ENCODE measurements around the gene GSC2. TPM values are rescaled to one million over a fixed set of nuclear protein-coding genes. Genes with fewer than 3 reads are reported as not detected.

GSC2 gene
- total and polyA plus RNA-seq, 2 of the 8 experiments (the other 6 are each of a cell fraction or from before 2014, with no cell fraction given), result 0.17 to 0.48 TPM

DNA sequence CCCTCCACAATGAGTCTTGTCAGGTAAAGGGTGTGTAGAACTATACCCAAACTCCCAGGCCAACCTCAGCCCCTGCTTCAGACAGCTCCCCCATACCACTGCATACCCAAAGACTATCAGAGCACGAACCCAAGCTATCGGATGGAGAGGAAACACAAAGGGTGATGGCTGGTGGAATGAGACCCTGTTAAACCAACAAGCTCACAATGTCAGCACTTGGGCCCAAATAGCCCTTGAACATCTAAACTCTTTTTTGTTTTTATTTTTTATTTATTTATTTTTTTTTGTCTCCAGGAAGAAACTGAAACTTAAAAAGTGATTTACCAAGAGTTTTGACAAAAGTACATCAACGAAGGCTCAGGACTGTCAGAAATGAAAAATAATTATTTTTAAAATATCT lies 38.5 kb downstream of the GSC2 start:
- H2BK20ac ChIP-seq (ENCODE audit: low read length), result peak overlapping the region; percentile 82; the same call in 1 of the 2 replicates
- TF ChIP-seq CBX8 (IDR thresholded peaks at IDR 0.05; ENCODE audit: borderline replicate concordance, low read depth, low read length), result no peak
- TF ChIP-seq, protein P1, sequence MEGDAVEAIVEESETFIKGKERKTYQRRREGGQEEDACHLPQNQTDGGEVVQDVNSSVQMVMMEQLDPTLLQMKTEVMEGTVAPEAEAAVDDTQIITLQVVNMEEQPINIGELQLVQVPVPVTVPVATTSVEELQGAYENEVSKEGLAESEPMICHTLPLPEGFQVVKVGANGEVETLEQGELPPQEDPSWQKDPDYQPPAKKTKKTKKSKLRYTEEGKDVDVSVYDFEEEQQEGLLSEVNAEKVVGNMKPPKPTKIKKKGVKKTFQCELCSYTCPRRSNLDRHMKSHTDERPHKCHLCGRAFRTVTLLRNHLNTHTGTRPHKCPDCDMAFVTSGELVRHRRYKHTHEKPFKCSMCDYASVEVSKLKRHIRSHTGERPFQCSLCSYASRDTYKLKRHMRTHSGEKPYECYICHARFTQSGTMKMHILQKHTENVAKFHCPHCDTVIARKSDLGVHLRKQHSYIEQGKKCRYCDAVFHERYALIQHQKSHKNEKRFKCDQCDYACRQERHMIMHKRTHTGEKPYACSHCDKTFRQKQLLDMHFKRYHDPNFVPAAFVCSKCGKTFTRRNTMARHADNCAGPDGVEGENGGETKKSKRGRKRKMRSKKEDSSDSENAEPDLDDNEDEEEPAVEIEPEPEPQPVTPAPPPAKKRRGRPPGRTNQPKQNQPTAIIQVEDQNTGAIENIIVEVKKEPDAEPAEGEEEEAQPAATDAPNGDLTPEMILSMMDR (IDR thresholded peaks at IDR 0.05; ENCODE audit: control extremely low read depth in 1 of 3, insufficient read depth in 1 of 3, low read depth in 1 of 3, low read length in 3 of 3), result no peak
- TF ChIP-seq RBBP5 (IDR thresholded peaks at IDR 0.05; ENCODE audit: borderline replicate concordance, low read depth, low read length), result no peak
- no peak for TF ChIP-seq KDM1A (IDR thresholded peaks at IDR 0.05; ENCODE audit: borderline replicate concordance, low read length)
- no peak for TF ChIP-seq SUZ12 (IDR thresholded peaks at IDR 0.05; ENCODE audit: low read length)
- no peak for TF ChIP-seq RNF2 (IDR thresholded peaks at IDR 0.05; ENCODE audit: borderline replicate concordance, low read depth, low read length, missing control alignments, poor library complexity, severe bottlenecking)
- no peak for TF ChIP-seq CREB1 (IDR thresholded peaks at IDR 0.05)
- TF ChIP-seq JUN (IDR thresholded peaks at IDR 0.05; ENCODE audit: low read depth, low read length), result no peak
- no peak for TF ChIP-seq TBP (IDR thresholded peaks at IDR 0.05; ENCODE audit: low read depth, low read length)
- no peak for TF ChIP-seq BRCA1 (IDR thresholded peaks at IDR 0.05; ENCODE audit: low read depth, low read length)
- TF ChIP-seq GABPA (IDR thresholded peaks at IDR 0.05; ENCODE audit: borderline replicate concordance, insufficient read depth, low read length), result no peak

More for the DNA sequence above, 38.5 kb downstream of the GSC2 start:
- H3K4me2 ChIP-seq (ENCODE audit: insufficient read depth in 1 of 2, low read depth in 2 of 2, low read length in 2 of 2), result no peak overlapping the region; a peak in 1 of 4 replicates
- no peaks in the 10 kb centered on the region for H3K36me3 ChIP-seq (ENCODE audit: control insufficient read depth in 2 of 4, insufficient read depth in 4 of 4, low read length in 3 of 4)
- peaks cover 16 to 47% of the 10 kb centered on the region in 2 experiments for H4K20me1 ChIP-seq (replicated peaks in 1 of 2; ENCODE audit: control insufficient read depth in 1 of 2, insufficient read depth in 2 of 2, low read length in 2 of 2)
- FAIRE-seq (no peak), DNase-seq (ENCODE audit: low read depth in 1 of 2, low spot score in 2 of 2) (no peak)
- no peak overlapping the region for H3K14ac ChIP-seq (ENCODE audit: insufficient read length)
- H2BK5ac ChIP-seq (ENCODE audit: low read depth, low read length), result no peak overlapping the region
- H3K27me3 ChIP-seq (replicated peaks in 1 of 4; ENCODE audit: control insufficient read depth in 3 of 4, extremely low read depth in 1 of 4, insufficient read depth in 3 of 4, low read length in 3 of 4), result no peaks in the 10 kb centered on the region; a peak in 1 of 7 replicates
- ChIA-PET CTCF (ENCODE audit: partially characterized antibody) (interaction anchor here (0.6 to 2.4 kb wide), 11 partner anchors 9 to 1508 kb away, joined by 3 to 12 read pairs (median 4); partner anchors contain the start of genes DGCR2 and ESS2), POLR2A (ENCODE audit: partially characterized antibody) (interaction anchor here (0.5 to 2.8 kb wide), 4 partner anchors 10 to 34 kb away, joined by 3 to 21 read pairs (median 6); partner anchors contain the start of gene DGCR2)
- H3K9ac ChIP-seq (replicated peaks in 1 of 4; ENCODE audit: extremely low read depth in 1 of 4, low read depth in 3 of 4, low read length in 3 of 4), result no peak overlapping the region
- peaks cover 7 to 14% (median 11%) of the 10 kb centered on the region in 4 experiments for H3K4me1 ChIP-seq (replicated peaks in 1 of 4; ENCODE audit: control insufficient read depth in 3 of 4, insufficient read depth in 4 of 4, low read length in 3 of 4)
- no peak overlapping the region for H4K5ac ChIP-seq (ENCODE audit: insufficient read length, low read depth, low read length)
- no peak overlapping the region for H3K56ac ChIP-seq (replicated peaks; ENCODE audit: insufficient read length, low read depth, low read length)
- WGBS, 2 experiments (ENCODE audit: extremely low coverage in 1 of 2, insufficient coverage in 1 of 2, insufficient read length in 1 of 2, insufficient replicate concordance in 2 of 2, low coverage in 1 of 2, low lambda C conversion rate in 2 of 2, missing lambda C conversion rate in 1 of 2), result 79% methylated on average over 3 of the region's 3 CpGs; no CpG with 5 or more reads in 1 of the 2 experiments
- H3K23ac ChIP-seq (ENCODE audit: insufficient read length), result no peak overlapping the region
- H2BK12ac ChIP-seq (ENCODE audit: low read depth, low read length), result peak overlapping the region; percentile 51; the same call in 1 of the 2 replicates
- H4K91ac ChIP-seq (replicated peaks; ENCODE audit: insufficient read length, low read length), result no peak overlapping the region
- H3K18ac ChIP-seq (ENCODE audit: extremely low read depth, low read length), result no peak overlapping the region
- H3K4me3 ChIP-seq (ENCODE audit: extremely low read depth in 1 of 4, insufficient read depth in 2 of 4, low read depth in 3 of 4, low read length in 4 of 4), result no peak overlapping the region
- peaks cover 28% of the 10 kb centered on the region for H3K79me1 ChIP-seq (ENCODE audit: low read depth, low read length)
- H3K79me2 ChIP-seq (ENCODE audit: control insufficient read depth in 1 of 2, insufficient read depth in 2 of 2, low read length in 2 of 2), result peaks cover 32 to 93% of the 10 kb centered on the region in 2 experiments
- no peak overlapping the region for H3K27ac ChIP-seq (ENCODE audit: low read depth, low read length)
- H2AK5ac ChIP-seq (ENCODE audit: low read depth, low read length), result 0 out of 2 replicates have a peak overlapping the region, but pooled peaks have one; percentile 20
- H4K8ac ChIP-seq (ENCODE audit: extremely low read depth, insufficient read depth, low read length), result no peak overlapping the region
- H2BK120ac ChIP-seq (replicated peaks; ENCODE audit: low read depth, low read length), result no peak overlapping the region
- H3K9me3 ChIP-seq (ENCODE audit: insufficient read depth in 2 of 2, low read depth in 1 of 2, low read length in 1 of 2), result no peaks in the 10 kb centered on the region
- peak overlapping the region; percentile 53; the same call in 1 of the 2 replicates for H2BK15ac ChIP-seq (ENCODE audit: low read length)
- no peak overlapping the region for H3K4ac ChIP-seq (replicated peaks; ENCODE audit: insufficient read length, low read depth, low read length)
- no peaks in the 10 kb centered on the region for H3K23me2 ChIP-seq (ENCODE audit: low read depth, low read length)
- no peak overlapping the region for H2AFZ ChIP-seq (ENCODE audit: low read length)

Measured in H1 (cell line).